Measurements from ENCODE around the gene EOGT.
A peak's percentile ranks its signal among the peaks of the same experiment; 100 is the strongest.

The EOGT gene

DNA sequence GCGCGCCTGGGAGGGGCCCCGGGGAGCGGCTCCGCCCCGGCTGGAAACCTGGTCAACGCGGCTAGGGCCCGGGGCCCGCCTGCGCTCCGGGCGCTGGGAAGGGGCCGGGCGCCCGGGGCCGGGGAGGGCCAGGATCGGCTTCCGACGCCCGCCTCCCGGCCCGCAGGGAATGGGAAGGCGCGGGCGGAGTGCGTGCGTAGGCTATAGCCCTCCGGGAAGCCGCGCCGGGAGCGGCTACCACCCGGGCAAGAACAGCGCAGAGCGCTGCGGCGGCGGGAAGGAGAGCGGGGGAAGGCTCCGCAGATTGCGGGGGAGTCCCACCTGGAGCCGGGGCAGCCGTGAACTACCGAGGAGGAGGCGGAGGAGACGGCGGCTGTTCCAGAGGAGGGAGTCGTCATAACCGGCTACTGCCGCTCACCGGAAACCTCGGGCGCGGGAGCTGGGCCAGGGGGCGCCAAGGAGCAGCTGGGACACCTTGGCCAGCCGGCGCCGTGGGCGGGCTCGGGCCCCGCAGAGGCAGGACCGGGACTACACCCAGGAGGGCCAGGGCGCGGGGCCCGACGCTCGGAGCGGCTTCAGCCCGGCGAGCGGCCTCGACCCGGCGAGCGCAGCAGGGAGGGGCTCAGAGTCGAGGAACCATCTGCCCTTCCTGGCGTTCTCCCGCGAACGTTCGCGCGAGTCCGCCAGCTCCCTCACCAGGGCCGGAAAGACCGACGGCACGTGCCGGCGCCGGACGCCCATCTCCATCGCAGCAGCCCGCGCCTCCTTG is at the start of gene EOGT:
Gene EOGT, minus strand, starts transcription at position 432 of the 769 bp plus-strand sequence. CDS start 3,838 bp downstream, outside the sequence.
- peak; percentile 88 for DNase-seq (ENCODE audit: low read depth)

DNA sequence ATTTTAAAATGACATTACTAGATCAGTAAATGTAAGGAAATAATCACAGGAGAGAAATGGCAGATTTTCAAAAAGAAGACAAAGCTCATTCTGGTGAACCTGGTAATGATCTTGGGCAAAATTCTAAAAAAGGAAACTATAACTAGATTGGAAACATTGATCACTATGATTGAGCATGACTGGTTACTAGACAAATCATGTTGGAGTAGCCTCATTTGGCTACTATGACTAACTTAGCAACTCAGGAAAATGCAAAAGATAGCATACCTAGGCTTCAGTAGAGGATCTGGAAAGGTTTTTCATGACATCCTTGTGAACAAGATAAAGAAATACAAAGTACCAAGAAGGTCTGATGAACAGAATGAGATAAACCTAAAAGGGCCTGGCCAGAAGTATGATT is 46.2 kb upstream of the EOGT start:
- DNase-seq (ENCODE audit: low read depth) = no peak

DNA sequence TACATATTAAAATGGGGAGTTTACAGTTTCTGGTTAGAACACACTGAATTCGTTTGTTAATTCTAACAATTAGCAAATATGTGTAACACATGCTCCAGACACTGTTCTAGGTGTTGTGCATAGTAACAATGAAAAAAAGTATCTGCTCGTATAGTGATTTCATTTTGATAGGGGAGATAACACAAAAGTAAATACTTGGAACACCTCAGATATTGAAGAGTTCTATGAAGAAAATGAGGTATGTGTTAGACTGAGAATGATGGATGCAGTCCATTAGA is 45.4 kb upstream of the EOGT start:
- DNase-seq (ENCODE audit: low read depth) = no peak

DNA sequence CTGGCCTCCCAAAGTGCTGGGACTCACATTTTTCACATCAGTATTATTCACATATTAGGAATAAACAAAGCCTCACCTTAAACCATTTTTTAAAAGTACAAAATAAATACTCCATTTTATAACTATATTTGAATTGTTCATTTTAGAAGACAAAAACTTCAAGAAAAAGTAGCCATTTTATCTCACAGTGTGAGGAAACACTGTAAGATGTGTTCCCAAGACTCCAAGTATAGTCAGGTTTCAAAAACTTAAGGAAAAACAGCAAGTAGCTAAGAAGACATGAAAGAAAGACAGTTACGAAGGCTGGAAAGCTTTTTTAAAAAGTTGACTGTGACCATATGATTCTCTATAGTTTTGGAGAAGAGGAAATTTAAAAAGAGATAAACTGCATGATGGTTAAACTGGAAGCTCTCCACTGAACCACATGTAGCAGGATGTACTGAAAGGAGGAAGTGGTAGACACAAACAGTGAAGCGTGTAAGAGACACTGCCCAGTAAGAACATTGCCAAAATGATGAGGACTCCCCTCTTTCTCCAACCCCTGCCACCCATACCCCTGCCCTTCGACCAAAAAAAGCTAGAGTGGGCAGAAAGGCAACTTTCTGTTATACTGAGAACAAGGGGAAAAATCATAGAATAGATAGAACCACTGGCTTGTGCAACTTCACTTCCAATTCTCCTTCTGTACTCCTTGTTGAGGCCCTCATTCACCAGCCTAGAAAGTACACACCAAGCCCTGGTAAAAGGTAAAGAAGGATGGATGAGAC is 44.9 kb upstream of the EOGT start:
- DNase-seq (ENCODE audit: low read depth) = no peak

DNA sequence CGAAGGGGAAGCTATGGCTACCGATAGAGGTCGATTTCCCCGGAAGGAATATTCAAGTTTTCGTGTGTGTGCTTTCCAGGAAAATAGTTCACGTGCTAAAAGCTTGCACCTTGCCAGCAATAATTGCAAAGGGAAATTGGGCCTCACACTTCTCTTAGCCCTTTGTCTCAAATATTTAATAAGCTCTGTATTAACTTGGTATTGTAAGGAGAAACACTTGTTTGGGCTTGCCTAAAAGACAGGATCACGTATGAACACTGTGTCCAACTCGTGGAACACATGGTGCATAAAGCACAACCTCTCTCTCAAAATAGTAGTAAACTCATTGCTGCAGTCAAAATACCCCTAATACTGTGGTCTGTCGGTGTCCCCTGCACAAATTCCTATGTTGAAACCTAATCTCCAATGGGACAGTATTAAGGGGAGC is 39.0 kb upstream of the EOGT start:
- no peak for DNase-seq (ENCODE audit: low read depth)

DNA sequence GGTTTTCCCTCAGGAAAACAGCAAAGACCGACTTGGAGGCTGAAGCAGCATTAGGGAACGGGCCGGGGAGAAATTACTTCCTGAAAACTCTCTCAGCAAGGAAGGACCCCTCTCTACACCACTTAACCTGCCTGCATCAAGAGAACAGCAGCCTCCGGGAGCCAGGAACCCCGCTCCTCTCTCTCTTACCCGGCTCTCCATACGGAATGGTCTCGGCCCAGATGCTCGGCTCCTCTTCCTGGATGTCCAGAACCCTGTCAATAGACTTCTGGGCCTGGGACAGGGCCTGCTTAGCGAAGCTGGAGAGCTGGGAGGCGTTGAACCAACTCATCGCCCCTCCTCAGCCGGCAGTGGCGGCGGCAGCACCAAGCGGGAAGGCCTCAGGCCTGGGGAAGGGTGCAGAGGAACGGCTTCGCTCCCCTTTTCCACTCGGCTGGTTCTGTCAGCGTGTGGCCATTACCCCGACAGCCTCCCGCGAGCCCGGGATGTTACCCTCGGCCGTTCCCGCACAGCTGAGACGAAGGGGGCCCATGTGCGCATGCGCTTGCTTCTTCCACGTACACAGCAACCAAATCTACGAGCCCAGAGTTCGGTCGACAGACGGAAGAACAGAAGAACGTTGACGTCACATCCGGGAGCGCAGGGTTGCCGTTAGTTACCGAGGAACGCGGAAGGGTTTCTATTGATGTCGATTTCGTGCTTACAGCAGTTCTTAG is 38.4 kb upstream of the EOGT start, which contains the start of gene TMF1:
Gene TMF1, minus strand, starts transcription at position 578 of the 716 bp plus-strand sequence. Its CDS starts 247 bp downstream, at position 331.
- DNase-seq (ENCODE audit: low read depth) = peak; percentile 99

DNA sequence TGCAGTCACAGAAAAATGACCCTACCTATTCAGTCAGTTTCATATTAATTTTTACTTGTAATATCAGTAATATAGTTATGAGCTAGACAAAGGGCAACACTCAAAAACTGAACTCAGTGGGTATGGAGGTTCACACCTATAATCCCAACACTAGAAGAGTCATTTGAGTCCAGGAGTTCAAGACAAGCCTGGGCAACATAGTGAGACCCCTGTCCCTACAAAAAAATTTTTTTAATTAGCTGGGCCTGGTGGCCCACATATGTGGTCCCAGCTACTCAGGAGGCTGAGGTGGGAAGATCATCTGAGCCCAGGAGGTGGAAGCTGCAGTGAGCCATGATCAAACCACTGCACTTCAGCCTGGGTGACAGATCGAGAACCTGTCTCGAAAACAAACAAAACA is 35.5 kb upstream of the EOGT start:
- no peak for DNase-seq (ENCODE audit: low read depth)

DNA sequence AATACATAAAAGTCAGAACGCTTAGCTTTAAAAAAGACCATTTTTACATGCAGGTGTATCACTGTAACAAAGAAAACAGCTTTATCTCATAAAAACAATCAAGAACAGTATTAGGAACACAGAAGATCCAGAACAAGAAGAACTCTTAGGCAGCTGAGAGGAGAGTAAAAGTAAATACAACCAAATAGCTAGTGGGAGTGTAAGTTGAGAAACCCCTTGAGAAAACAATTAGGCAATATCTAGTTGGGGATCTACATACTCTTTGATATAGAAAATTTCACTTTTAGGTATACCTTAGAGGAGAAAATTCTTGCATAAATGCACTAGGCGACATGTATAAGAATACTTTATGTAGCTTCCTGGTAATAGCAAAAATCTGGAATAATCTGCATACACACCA is 31.1 kb upstream of the EOGT start:
- DNase-seq (ENCODE audit: low read depth) = no peak

DNA sequence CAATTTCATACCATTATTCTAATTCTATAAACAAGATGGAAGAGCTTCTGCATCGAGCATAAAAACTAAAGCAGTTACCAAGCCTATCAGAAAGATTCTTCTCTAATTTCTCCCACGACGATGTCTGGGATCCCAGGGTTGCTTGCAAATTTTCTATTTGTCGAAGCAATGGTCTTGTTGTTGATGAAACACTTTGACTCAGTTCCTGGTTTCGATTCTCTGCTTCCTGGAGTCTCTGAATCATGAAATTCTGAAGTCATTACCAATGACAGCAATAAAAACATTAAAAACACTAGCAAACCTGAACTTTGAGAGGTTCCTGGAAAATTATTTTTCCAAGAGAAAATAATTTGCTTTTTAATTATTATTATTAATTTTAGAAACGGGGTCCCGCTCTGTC is 20.0 kb upstream of the EOGT start:
- DNase-seq (ENCODE audit: low read depth) = peak; percentile 94

DNA sequence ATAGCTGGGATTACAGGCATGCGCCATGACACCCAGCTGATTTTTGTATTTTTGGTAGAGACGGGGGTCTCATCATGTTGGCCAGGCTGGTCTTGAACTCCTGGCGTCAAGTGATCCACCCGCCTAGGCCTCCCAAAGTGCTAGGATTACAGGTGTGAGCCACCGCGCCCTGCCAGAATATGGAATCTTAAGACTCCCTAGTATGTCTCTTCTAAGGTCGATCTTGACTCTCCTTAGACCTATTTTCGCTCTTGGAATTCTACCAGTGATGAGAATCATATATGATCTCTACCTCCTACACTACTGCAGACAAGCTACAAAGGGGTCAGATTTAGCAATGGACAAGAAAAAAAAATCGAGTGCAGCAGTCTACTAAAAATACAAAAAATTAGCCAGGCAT is 19.3 kb upstream of the EOGT start:
- DNase-seq (ENCODE audit: low read depth) = no peak

DNA sequence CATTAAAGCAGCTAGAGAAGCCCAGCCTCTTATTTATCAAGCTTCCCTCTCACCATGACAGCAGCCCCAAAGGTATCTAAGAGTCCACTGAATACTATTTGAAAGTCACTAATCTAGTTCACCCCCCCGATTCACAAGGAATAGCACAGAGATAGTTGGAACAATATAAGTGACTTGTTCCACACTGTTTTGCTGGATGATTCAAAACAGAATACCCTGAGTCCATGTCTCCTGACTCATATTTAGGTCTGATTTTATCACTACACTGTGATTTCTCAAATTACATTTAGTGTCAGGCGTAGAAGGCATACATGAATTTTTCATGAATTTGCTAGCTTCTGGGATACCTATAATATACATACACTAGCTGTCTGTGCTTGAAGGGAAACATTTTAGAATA is 18.7 kb upstream of the EOGT start:
- DNase-seq (ENCODE audit: low read depth) = peak; percentile 86

DNA sequence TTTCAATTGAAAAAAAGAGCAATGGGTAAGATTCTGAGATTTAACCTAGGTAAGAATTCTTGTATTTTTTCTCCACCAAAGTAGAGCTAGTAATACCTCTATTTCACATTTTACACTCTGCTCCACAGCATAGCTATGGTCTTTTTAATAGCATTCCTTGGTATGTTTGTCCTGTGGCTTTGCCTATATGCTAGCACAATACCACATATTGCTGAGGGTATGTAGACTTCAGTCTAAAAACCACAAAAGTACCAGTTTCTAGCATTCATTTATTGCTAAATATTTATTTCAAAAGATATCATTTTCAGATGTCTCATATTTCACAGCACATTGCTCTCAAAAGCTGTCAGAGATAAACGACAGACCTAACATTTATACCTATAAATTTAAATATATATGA is 18.2 kb upstream of the EOGT start:
- peak; percentile 72 for DNase-seq (ENCODE audit: low read depth)

DNA sequence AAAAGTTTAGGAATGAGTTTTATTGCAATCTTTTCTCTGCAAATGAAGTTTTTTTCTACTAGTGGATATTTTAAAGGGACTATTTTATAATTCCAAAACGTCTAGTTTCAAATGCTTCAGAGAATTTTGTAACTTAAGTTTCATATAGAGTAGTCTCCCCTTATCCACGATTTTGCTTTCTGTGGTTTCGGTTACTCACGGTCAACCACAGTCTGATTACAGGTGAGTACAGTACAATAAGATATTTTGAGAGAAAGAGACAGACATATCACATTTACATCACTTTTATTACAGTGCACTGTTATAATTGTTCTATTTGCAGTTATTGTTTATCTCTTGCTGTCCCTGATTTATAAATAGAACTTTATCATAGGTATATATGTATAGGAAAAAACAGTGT is 7.4 kb upstream of the EOGT start:
- DNase-seq (ENCODE audit: low read depth) = no peak

DNA sequence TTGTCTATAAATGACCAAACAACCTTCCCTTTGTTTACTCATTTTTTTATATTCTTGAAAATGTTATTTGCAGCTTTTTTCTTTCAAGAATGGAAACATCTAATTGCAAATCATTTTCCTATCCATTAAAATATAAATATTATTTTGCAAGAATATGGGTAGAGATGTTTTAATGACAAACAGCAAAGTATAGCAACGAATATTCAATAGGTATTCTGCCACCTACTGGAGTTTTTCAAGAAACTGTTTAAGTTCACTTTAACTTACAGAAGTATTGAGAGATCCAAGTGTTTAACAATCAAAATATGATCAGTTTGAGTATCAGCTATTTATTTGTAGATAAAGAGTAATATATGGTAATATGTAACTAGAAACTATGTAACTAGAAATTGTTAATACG is 6.9 kb upstream of the EOGT start:
- no peak for DNase-seq (ENCODE audit: low read depth)

DNA sequence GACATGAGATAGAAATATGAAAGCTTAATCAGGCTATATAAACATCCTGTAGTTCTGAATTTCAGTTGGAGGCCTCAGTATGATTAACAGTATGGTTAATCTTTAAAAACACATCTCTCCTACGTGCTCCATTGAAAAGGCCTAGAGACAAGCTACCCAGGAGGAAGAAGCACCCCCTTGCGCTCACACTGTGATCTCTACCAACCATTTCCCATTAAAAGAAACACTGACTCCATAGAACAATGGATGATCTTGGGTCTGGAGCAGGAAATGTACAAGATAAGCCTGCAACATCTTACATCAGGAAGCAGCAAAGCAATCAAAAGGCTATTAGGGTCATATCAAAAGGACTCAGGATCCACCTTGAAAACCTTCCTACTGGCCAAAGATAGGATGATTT is 3.4 kb upstream of the EOGT start:
- DNase-seq (ENCODE audit: low read depth) = no peak

DNA sequence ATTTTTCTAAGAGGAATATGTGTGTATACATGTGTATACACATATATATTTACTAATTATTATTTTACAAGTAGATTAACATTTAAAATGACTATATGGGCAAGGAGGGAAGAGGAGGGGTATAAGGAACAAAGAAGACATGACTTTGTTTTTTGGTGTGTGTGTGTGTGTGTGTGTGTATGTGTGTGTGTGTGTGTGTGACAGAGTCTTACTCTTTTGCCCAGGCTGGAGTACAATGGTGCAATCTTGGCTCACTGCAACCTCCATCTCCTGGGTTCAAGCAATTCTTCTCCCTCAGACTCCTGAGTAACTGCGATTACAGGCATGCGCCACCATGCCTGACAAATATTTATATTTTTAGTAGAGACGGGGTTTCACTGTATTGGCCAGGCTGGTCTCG is 2.6 kb upstream of the EOGT start:
- DNase-seq (ENCODE audit: low read depth) = no peak

DNA sequence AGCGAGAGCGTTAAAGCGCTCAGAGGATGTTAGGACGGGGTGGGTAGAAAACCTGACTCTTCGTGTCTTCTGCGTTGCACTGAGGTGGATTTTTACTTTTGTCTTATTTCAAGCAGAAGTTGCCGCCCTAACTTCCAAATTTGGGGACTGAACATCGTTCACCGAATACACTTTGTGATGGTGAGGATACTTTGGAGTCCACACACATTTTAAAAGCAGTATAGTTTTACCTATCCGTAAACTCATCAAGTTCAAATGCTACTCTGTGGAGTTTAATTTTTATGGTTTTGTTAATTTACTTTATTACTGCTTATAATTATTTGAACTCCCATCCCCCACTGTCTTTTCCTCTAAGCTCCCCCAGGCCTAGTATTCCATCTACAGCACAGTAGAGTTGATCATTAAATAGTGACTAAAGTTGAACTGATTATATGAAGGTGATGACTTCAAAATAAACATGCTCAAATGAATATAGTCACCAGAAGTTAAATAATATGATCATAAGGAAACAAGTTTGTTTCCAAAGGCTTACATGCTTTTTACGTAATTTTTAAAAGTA is 617 bp upstream of the EOGT start:
- peak; percentile 10 for DNase-seq (ENCODE audit: low read depth)

DNA sequence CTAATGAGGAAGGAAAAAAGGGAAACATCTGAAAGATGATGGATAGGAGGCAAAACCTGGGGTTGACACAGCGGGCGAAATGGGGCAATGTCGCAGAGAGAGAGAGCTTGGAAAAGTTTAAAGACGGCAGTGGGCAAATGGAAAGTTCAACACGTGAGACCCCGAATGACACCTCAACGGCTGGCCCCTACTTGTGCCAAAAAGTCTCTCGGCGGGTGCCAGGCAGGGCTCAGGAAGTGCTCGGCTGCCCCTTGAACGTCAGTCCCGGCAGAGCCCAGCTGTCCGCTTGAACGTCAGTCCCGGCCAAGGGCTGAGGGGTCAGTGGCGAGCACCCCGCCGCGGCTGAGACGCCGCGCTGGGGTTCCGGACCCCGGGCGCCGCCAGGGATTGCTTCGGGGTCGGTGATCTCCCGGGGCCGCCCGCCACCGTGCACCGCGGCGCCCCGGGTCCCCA is 658 bp downstream of the EOGT start:
- DNase-seq (ENCODE audit: low read depth) = peak; percentile 59

DNA sequence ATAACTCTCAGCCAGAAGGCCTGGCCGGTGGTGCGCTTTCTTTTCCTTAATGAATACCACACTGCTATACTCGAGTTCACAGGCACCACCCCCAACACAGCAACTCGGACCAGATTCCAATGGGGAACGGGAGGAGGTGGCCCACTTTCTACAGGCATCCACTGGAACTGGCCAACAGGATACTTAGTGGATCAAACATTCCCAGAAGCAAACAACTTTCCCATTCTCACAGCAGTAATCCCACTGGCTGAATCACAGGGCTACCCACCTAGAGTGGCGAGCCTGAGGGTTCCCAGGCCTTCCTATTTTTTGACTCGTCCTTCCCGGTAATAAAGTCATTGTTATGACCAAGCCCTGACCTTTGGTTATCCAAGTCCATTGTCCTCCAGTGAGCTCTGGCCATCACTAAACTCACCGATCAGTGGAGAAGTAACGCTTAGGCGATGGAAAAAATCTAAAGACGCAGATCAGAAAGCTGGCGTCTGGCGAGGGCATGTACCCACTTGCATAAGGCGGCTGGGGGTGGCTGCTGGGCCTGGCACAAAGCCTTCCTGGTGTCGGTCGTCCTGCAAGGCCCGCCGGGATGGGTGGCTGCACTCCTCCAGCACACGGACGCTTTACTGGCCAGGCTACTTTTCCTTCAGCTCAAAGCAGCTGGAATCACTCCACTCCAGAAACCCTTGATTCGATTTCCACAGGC is 1.2 kb downstream of the EOGT start:
- peak; percentile 9 for DNase-seq (ENCODE audit: low read depth)

DNA sequence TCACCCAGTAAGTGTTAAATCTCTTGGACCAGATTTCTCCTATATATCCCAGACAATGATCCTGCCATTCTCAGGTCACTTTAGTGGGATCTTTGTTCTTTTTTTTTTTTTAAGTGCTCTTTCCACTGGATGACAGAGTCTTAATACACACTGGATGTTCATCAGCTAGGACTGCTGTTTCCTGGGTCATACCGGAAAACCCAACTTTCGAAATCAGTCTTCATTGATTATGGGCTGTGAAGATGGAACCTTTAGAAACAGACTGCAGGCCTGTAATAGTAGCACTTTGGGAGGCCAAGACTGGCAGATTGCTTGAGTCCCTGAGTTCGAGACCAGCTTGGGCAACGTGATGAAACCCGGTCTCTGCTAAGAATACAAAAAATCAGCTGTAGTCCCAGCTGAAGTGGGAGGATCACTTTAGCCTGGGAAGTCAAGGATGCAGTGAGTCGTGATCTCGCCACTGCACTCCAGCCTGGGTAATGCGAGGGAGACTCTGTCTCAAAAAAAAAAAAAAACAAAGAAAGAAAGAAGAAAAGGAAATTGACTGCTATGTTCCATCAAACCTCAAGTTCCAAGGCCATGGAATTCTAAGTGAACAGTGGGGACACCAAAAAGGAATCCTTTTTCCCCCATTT is 2.3 kb downstream of the EOGT start:
- peak; percentile 18 for DNase-seq (ENCODE audit: low read depth)
